ENCODE results near the gene ASPN.

- TF ChIP-seq EZH2 (IDR thresholded peaks at IDR 0.05; ENCODE audit: low read depth, unreplicated experiment) (no peak), CTCF (conservative IDR thresholded peaks at IDR 0.05; ENCODE audit: low read depth in 2 of 2) (no peak), REST (IDR thresholded peaks at IDR 0.05; ENCODE audit: unreplicated experiment) (no peak), POLR2AphosphoS5 (IDR thresholded peaks at IDR 0.05; ENCODE audit: low read depth) (no peak)
Measured at GRCh38 chr9:92432350-92432749, 50.0 kb downstream of the ASPN start.

Measured in GM23338 (cell line).